A549 (cell line): ENCODE results near the gene CAMK4. TPM values are rescaled to one million over a fixed set of nuclear protein-coding genes. Genes with fewer than 3 reads are reported as not detected.
"Not testable (repeated sequence)": the region's sequence is repeated elsewhere in the genome, so short reads cannot be mapped to it uniquely, and the experiment has no call there.

Experiments used
- ATAC-seq, 2 experiments: fragments of 200-7000 bp in 1 of 2; fragments of >200 bp in 1 of 2; cut with Nextera tagmentation in 1 of 2; cut with Tn5 transposase in 1 of 2; 3 replicates each; pipeline versions ENCODE4 v1.8.0 to v1.9.1; 2018 to 2020; ENCODE audit warnings: mild to moderate bottlenecking in 1 of 2, moderate library complexity in 1 of 2
- CTCF ChIA-PET: fragments of 300-600 bp; sonication (Branson Sonifier 250); formaldehyde crosslinking; extraction: SDS; loops from one replicate; lab custom pipeline; 2021; ENCODE audit warnings: antibody characterized with exemption, inconsistent platforms; lab: Yijun Ruan, JAX
- POLR2A ChIA-PET: fragments of 350-600 bp; formaldehyde crosslinking; extraction: SDS; loops from one replicate; lab custom pipeline; 2021; ENCODE audit warnings: antibody characterized with exemption, inconsistent platforms; lab: Yijun Ruan, JAX
- DNase-seq, 2 experiments: peaks; one replicate each; pipeline versions ENCODE4 v3.0.0 to v3.0.0-alpha.2; 2011 to 2016; ENCODE audit warnings: low read depth in 1 of 2, low spot score in 1 of 2
- FAIRE-seq: peaks from 2 replicates; lab custom pipeline; 2011; peaks lifted over from hg19 to GRCh38; lab: Jason Lieb, UNC
- H3K27ac ChIP-seq, 2 experiments: fragments of >200 bp; sonication (Bioruptor Twin); formaldehyde crosslinking; 3 replicates each; pipeline ENCODE4 v1.5.1; 2016 to 2017
- H3K4me1 ChIP-seq: fragments of >200 bp; sonication (Bioruptor Twin); formaldehyde crosslinking; 3 replicates; pipeline ENCODE4 v1.6.1; 2016
- H3K4me2 ChIP-seq: fragments of >200 bp; sonication (Bioruptor Twin); formaldehyde crosslinking; 3 replicates; pipeline ENCODE4 v1.6.1; 2016
- H3K4me3 ChIP-seq: fragments of >200 bp; sonication (Bioruptor Twin); formaldehyde crosslinking; 3 replicates; pipeline ENCODE4 v1.5.1; 2016
- H3K9me3 ChIP-seq: fragments of >200 bp; sonication (Bioruptor Twin); formaldehyde crosslinking; 3 replicates; pipeline ENCODE4 v1.6.1; 2016
- ATOH8 ChIP-seq: fragments of 250-450 bp; sonication (Bioruptor Pico); IDR thresholded peaks from 2 replicates; pipeline ENCODE4 v1.5.0; 2020; ENCODE audit warnings: low read depth, mild to moderate bottlenecking, moderate library complexity
- CBX2 ChIP-seq: fragments of 200-600 bp; sonication (generic); IDR thresholded peaks from 2 replicates; pipeline ENCODE4 v1.6.1; 2016; ENCODE audit warnings: low read depth, mild to moderate bottlenecking, borderline replicate concordance
- CEBPB ChIP-seq, 2 experiments: fragments of >200 bp in 1 of 2; sonication (Bioruptor Twin) in 1 of 2; formaldehyde crosslinking in 1 of 2; IDR thresholded peaks; 2 replicates each; pipeline ENCODE4 v1.6.1; 2012 to 2016
- CHD2 ChIP-seq: fragments of 150-350 bp; IDR thresholded peaks from 2 replicates; pipeline ENCODE4 v1.6.1; 2014; ENCODE audit warnings: low read length; ENCODE audit not compliant: partially characterized antibody
- E2F6 ChIP-seq: IDR thresholded peaks from 2 replicates; pipeline ENCODE4 v1.6.1; 2012; ENCODE audit warnings: low read depth, borderline replicate concordance
- EHF ChIP-seq: fragments of 250-450 bp; sonication (Bioruptor Pico); IDR thresholded peaks from 2 replicates; pipeline ENCODE4 v1.5.0; 2020; ENCODE audit warnings: mild to moderate bottlenecking
- ELK1 ChIP-seq: fragments of 150-350 bp; IDR thresholded peaks from 2 replicates; pipeline ENCODE4 v1.6.1; 2014; ENCODE audit warnings: low read depth, mild to moderate bottlenecking, low read length
- EP300 ChIP-seq, 2 experiments: fragments of >200 bp; sonication (Bioruptor Twin); formaldehyde crosslinking; IDR thresholded peaks; 2 replicates in 1 of 2; 3 replicates in 1 of 2; pipeline ENCODE4 v1.6.1; 2016 to 2017
- ESRRA ChIP-seq: fragments of 150-350 bp; IDR thresholded peaks from 2 replicates; pipeline ENCODE4 v1.6.1; 2014; ENCODE audit warnings: mild to moderate bottlenecking, low read length, borderline replicate concordance
- FOSB ChIP-seq: fragments of 250-450 bp; sonication (Bioruptor Pico); IDR thresholded peaks from 2 replicates; pipeline ENCODE4 v1.5.0; 2020; ENCODE audit warnings: mild to moderate bottlenecking, moderate library complexity
- HDAC2 ChIP-seq: fragments of 200-600 bp; sonication (generic); IDR thresholded peaks from 2 replicates; pipeline ENCODE4 v1.6.1; 2016
- HMGXB4 ChIP-seq: fragments of 250-450 bp; sonication (Bioruptor Pico); IDR thresholded peaks from 2 replicates; pipeline ENCODE4 v1.5.0; 2021; ENCODE audit warnings: mild to moderate bottlenecking, moderate library complexity, borderline replicate concordance
- HOXA7 ChIP-seq: fragments of 250-450 bp; sonication (Bioruptor Pico); IDR thresholded peaks from 2 replicates; pipeline ENCODE4 v1.5.0; 2020; ENCODE audit warnings: mild to moderate bottlenecking, moderate library complexity
- JUNB ChIP-seq: fragments of >200 bp; sonication (Bioruptor Twin); formaldehyde crosslinking; IDR thresholded peaks from 2 replicates; pipeline ENCODE4 v1.6.1; 2016
- KDM1A ChIP-seq: fragments of 200-600 bp; sonication (generic); IDR thresholded peaks from 2 replicates; pipeline ENCODE4 v1.6.1; 2016; ENCODE audit warnings: low read depth, mild to moderate bottlenecking
- MAZ ChIP-seq: fragments of 150-350 bp; IDR thresholded peaks from 2 replicates; pipeline ENCODE4 v1.6.1; 2014; ENCODE audit warnings: antibody characterized with exemption, low read depth, low read length, borderline replicate concordance
- NR3C1 ChIP-seq: fragments of >200 bp; sonication (Bioruptor Twin); formaldehyde crosslinking; IDR thresholded peaks from 3 replicates; pipeline ENCODE4 v1.6.1; 2017
- PBX3 ChIP-seq: IDR thresholded peaks from 2 replicates; pipeline ENCODE4 v1.6.1; 2012
- POLR2A ChIP-seq: IDR thresholded peaks from 2 replicates; pipeline ENCODE4 v1.6.1; 2012; ENCODE audit warnings: mild to moderate bottlenecking, low read length
- POLR2AphosphoS2 ChIP-seq: conservative IDR thresholded peaks from 2 replicates; pipeline ENCODE4 v1.6.1; 2012; ENCODE audit warnings: low read length, improper control_type of control experiment, inconsistent platforms
- RNF2 ChIP-seq: fragments of 200-600 bp; sonication (generic); IDR thresholded peaks from 2 replicates; pipeline ENCODE4 v1.6.1; 2016; ENCODE audit warnings: low read depth, mild to moderate bottlenecking, antibody characterized with exemption, moderate library complexity, borderline replicate concordance
- TP53 ChIP-seq: fragments of 250-450 bp; sonication (Bioruptor Pico); IDR thresholded peaks from 2 replicates; pipeline ENCODE4 v1.5.0; 2021; ENCODE audit warnings: mild to moderate bottlenecking, moderate library complexity
- ZC3H11A ChIP-seq: fragments of 450-650 bp; IDR thresholded peaks from 2 replicates; pipeline ENCODE4 v1.6.1; 2014; ENCODE audit warnings: antibody characterized with exemption, mild to moderate bottlenecking
- ZNF302 ChIP-seq: fragments of 250-450 bp; sonication (Bioruptor Pico); IDR thresholded peaks from 2 replicates; pipeline ENCODE4 v1.9.0; 2021; ENCODE audit warnings: inconsistent platforms, mild to moderate bottlenecking, moderate library complexity
- ZSCAN20 ChIP-seq: fragments of 250-450 bp; sonication (Bioruptor Pico); IDR thresholded peaks from 2 replicates; pipeline ENCODE4 v1.8.0; 2022; ENCODE audit warnings: mild to moderate bottlenecking, moderate library complexity
- WGBS: methylation state at CpG from one replicate; pipeline ENCODE4 v1.1.6; 2017; ENCODE audit errors: missing lambda C conversion rate; 5-methylcytosine and 5-hydroxymethylcytosine counted together
- polyA plus RNA-seq, 4 experiments: library from polyadenylated mRNA; depleted of rRNA in 3 of 4; stranded (reverse); fragments of >200 nt; fragmentation: RNase III in 1 of 4; extraction: RNeasy Plus Mini Kit Qiagen cat#74134 plus additional on column Dnase treatment in 1 of 4; gene quantifications; 2 replicates in 3 of 4; 3 replicates in 1 of 4; pipeline ENCODE4 v1.2.3, GENCODE V29; 2011 to 2017

CAMK4 gene
- polyA plus RNA-seq, 2 of the 4 experiments (the other 2 are of a cell fraction), result not detected

- ATAC-seq (no peak), DNase-seq (no peak), FAIRE-seq (no peak)
- CTCF ChIA-PET, result no interaction called here
- H3K4me1 ChIP-seq, result no peaks in the 10 kb centered on the region
- no peak for TF ChIP-seq CBX2
- TF ChIP-seq ATOH8 (CRISPR knock-in tag), result no peak
- no peak for TF ChIP-seq CEBPB (IDR thresholded peaks at IDR 0.05)
- TF ChIP-seq ZNF302, result no peak
- TF ChIP-seq ZC3H11A, result no peak
- TF ChIP-seq MAZ, result no peak
- no peak for TF ChIP-seq KDM1A
- TF ChIP-seq TP53, result no peak
- TF ChIP-seq HOXA7 (CRISPR knock-in tag), result no peak
- TF ChIP-seq PBX3, result no peak
- TF ChIP-seq RNF2, result no peak
- no peak for TF ChIP-seq EP300 (IDR thresholded peaks at IDR 0.05)
- no peak for TF ChIP-seq JUNB
- TF ChIP-seq HMGXB4 (CRISPR knock-in tag), result no peak
- no peak for TF ChIP-seq POLR2A
- TF ChIP-seq E2F6, result no peak
- TF ChIP-seq CHD2, result no peak
- 0% methylated on average over 1 of the region's 1 CpG for WGBS
- H3K9me3 ChIP-seq, result no peaks in the 10 kb centered on the region
- POLR2A ChIA-PET, result no interaction called here
- H3K4me2 ChIP-seq, result no peak overlapping the region
- H3K27ac ChIP-seq, result no peak overlapping the region
- H3K4me3 ChIP-seq, result no peak overlapping the region
Observed at GRCh38 chr5:111349429-111349828, 125.2 kb downstream of the CAMK4 start.

- Histone ChIP-seq H3K9me3 (no peaks in the 10 kb centered on the region), H3K27ac (no peak overlapping the region), H3K4me3 (no peak overlapping the region), H3K4me2 (no peak overlapping the region), H3K4me1 (no peaks in the 10 kb centered on the region)
- POLR2A ChIA-PET, result no interaction called here
- FAIRE-seq (no peak), DNase-seq (no peak), ATAC-seq (no peak)
- TF ChIP-seq HDAC2 (no peak), NR3C1 (no peak), POLR2AphosphoS2 (no peak), CHD2 (no peak), RNF2 (no peak), ZSCAN20 (CRISPR knock-in tag) (no peak), ZNF302 (no peak), KDM1A (no peak), EHF (CRISPR knock-in tag) (no peak), ESRRA (no peak), E2F6 (no peak), ELK1 (no peak), FOSB (CRISPR knock-in tag) (no peak), HOXA7 (CRISPR knock-in tag) (no peak)
- CTCF ChIA-PET, result no interaction called here
- 1% methylated on average over 3 of the region's 3 CpGs for WGBS
Observed at GRCh38 chr5:111353035-111353434, 128.9 kb downstream of the CAMK4 start.

- H3K27ac ChIP-seq, POLR2A ChIA-PET, H3K4me2 ChIP-seq, CTCF ChIA-PET, DNase-seq, FAIRE-seq, ATAC-seq, H3K4me1 ChIP-seq, H3K9me3 ChIP-seq, H3K4me3 ChIP-seq: not testable (repeated sequence)
- WGBS, result 3% methylated on average over 1 of the region's 1 CpG
Observed at GRCh38 chr5:111358726-111359125, 134.5 kb downstream of the CAMK4 start.
